Umbilical cord (tissue), 2 donors: ENCODE measurements around the gene KCNE2. TPM values are rescaled to one million over a fixed set of nuclear protein-coding genes. Genes with fewer than 3 reads are reported as not detected.
"Not testable (repeated sequence)": the region's sequence is repeated elsewhere in the genome, so short reads cannot be mapped to it uniquely, and the experiment has no call there.

Source experiments
- DNase-seq: peaks from one replicate; pipeline ENCODE4 v3.0.0-alpha.2; 2015; ENCODE audit warnings: low spot score
- total RNA-seq: library from RNA; depleted of rRNA; stranded (reverse); fragments of >200 nt; gene quantifications from one replicate; pipeline ENCODE4 v1.2.3, GENCODE V29; 2014; ENCODE audit warnings: low replicate concordance; ENCODE audit not compliant: insufficient read depth

The KCNE2 gene
- total RNA-seq, 1 donor from 2014 or later: 0.72 TPM

GRCh38 chr21:34353182-34353581 lies 10.6 kb upstream of the KCNE2 start:
- DNase-seq: no peak

- DNase-seq: no peak
Observed at GRCh38 chr21:34354836-34355235, 9.0 kb upstream of the KCNE2 start.

GRCh38 chr21:34355570-34355969 lies 8.2 kb upstream of the KCNE2 start:
- DNase-seq: no peak

GRCh38 chr21:34357889-34358288 lies 5.9 kb upstream of the KCNE2 start:
- no peak for DNase-seq

- DNase-seq: no peak
Observed at GRCh38 chr21:34358866-34359265, 4.9 kb upstream of the KCNE2 start.

GRCh38 chr21:34360488-34361241 lies 3.1 kb upstream of the KCNE2 start:
- no peak for DNase-seq

- no peak for DNase-seq
Observed at GRCh38 chr21:34362136-34362444, 1.7 kb upstream of the KCNE2 start.

- DNase-seq: no peak
Observed at GRCh38 chr21:34362670-34363069, 1.1 kb upstream of the KCNE2 start.

- no peak for DNase-seq
Observed at GRCh38 chr21:34364921-34365320, 1.1 kb downstream of the KCNE2 start.

GRCh38 chr21:34365809-34366208 lies 2.0 kb downstream of the KCNE2 start:
- DNase-seq: peak; percentile 30

GRCh38 chr21:34367320-34367935 lies 3.6 kb downstream of the KCNE2 start:
- peak; percentile 86 for DNase-seq

GRCh38 chr21:34369741-34370140 lies 5.9 kb downstream of the KCNE2 start:
- DNase-seq: no peak

- no peak for DNase-seq
Observed at GRCh38 chr21:34372321-34372720, 8.5 kb downstream of the KCNE2 start.

- DNase-seq: not testable (repeated sequence)
Observed at GRCh38 chr21:34374462-34374861, 10.7 kb downstream of the KCNE2 start.

- DNase-seq: not testable (repeated sequence)
Observed at GRCh38 chr21:34374940-34375618, 11.3 kb downstream of the KCNE2 start, which contains the start of gene SMIM11. TSS of gene SMIM11 (plus strand) at chr21:34375507. CDS start at chr21:34379505, 3,998 bp downstream.

- not testable (repeated sequence) for DNase-seq
Observed at GRCh38 chr21:34375619-34375972, 11.8 kb downstream of the KCNE2 start.

GRCh38 chr21:34383138-34383537 lies 19.3 kb downstream of the KCNE2 start:
- not testable (repeated sequence) for DNase-seq

- DNase-seq: not testable (repeated sequence)
Observed at GRCh38 chr21:34383724-34384415, 20.1 kb downstream of the KCNE2 start.

- DNase-seq: not testable (repeated sequence)
Observed at GRCh38 chr21:34400522-34400921, 36.7 kb downstream of the KCNE2 start.

- DNase-seq: not testable (repeated sequence)
Observed at GRCh38 chr21:34404742-34405141, 40.9 kb downstream of the KCNE2 start.

GRCh38 chr21:34405686-34406085 lies 41.9 kb downstream of the KCNE2 start:
- not testable (repeated sequence) for DNase-seq

GRCh38 chr21:34406102-34406501 lies 42.3 kb downstream of the KCNE2 start:
- not testable (repeated sequence) for DNase-seq
